GM21786 (cell line): ENCODE measurements around the gene KDR.

ENCODE experiments used
- ATAC-seq: cut with Tn5 transposase; IDR thresholded peaks from one replicate; pipeline ENCODE4 v1.9.1; 2021; ENCODE audit not compliant: unreplicated experiment

KDR gene

GRCh38 chr4:55080174-55080865 is 45.1 kb downstream of the KDR start:
- no peak for ATAC-seq

- ATAC-seq = no peak
These were observed 45.8 kb downstream of the KDR start for GRCh38 chr4:55079451-55080173.

GRCh38 chr4:55078987-55079386 is 46.4 kb downstream of the KDR start:
- ATAC-seq = no peak

- no peak for ATAC-seq
These were observed 47.8 kb downstream of the KDR start for GRCh38 chr4:55077577-55077976.

GRCh38 chr4:55075823-55076716 is 49.3 kb downstream of the KDR start:
- ATAC-seq = no peak

- no peak for ATAC-seq
These were observed 50.0 kb downstream of the KDR start for GRCh38 chr4:55075376-55075775.

- no peak for ATAC-seq
These were observed 51.0 kb downstream of the KDR start for GRCh38 chr4:55074386-55074785.

GRCh38 chr4:55071951-55072350 is 53.4 kb downstream of the KDR start:
- ATAC-seq = no peak

GRCh38 chr4:55069248-55069647 is 56.1 kb downstream of the KDR start:
- ATAC-seq = no peak

- no peak for ATAC-seq
These were observed 56.9 kb downstream of the KDR start for GRCh38 chr4:55068522-55068921.

GRCh38 chr4:55066018-55066417 is 59.4 kb downstream of the KDR start:
- ATAC-seq = no peak

- no peak for ATAC-seq
These were observed 69.9 kb downstream of the KDR start for GRCh38 chr4:55055529-55055928.

GRCh38 chr4:55051532-55051931 is 73.9 kb downstream of the KDR start:
- no peak for ATAC-seq

- no peak for ATAC-seq
These were observed 74.9 kb downstream of the KDR start for GRCh38 chr4:55050418-55050950.

- no peak for ATAC-seq
These were observed 87.1 kb downstream of the KDR start for GRCh38 chr4:55038176-55038890.

- no peak for ATAC-seq
These were observed 87.7 kb downstream of the KDR start for GRCh38 chr4:55037728-55038127.

- no peak for ATAC-seq
These were observed 89.0 kb downstream of the KDR start for GRCh38 chr4:55036405-55036804.

- no peak for ATAC-seq
These were observed 89.5 kb downstream of the KDR start for GRCh38 chr4:55035892-55036291.

- ATAC-seq = no peak
These were observed 92.1 kb downstream of the KDR start for GRCh38 chr4:55033296-55033695.

- ATAC-seq = no peak
These were observed 92.6 kb downstream of the KDR start for GRCh38 chr4:55032788-55033187.

GRCh38 chr4:55032179-55032578 is 93.2 kb downstream of the KDR start:
- ATAC-seq = no peak
